GM21737 (cell line): ENCODE measurements around the gene SMG1.

Experiments
- ATAC-seq: cut with Tn5 transposase; IDR thresholded peaks from one replicate; pipeline ENCODE4 v1.9.1; 2021; ENCODE audit warnings: mild to moderate bottlenecking, moderate library complexity; ENCODE audit not compliant: unreplicated experiment

SMG1 gene

GRCh38 chr16:18855196-18855595, 71.0 kb downstream of the SMG1 start:
- ATAC-seq: no peak

GRCh38 chr16:18853694-18854093, 72.5 kb downstream of the SMG1 start:
- no peak for ATAC-seq

GRCh38 chr16:18852647-18853046, 73.6 kb downstream of the SMG1 start:
- no peak for ATAC-seq

GRCh38 chr16:18846416-18846815, 79.8 kb downstream of the SMG1 start:
- no peak for ATAC-seq

- ATAC-seq: no peak
Observed at GRCh38 chr16:18842565-18842964, 83.6 kb downstream of the SMG1 start.

GRCh38 chr16:18841833-18842525, 84.2 kb downstream of the SMG1 start:
- ATAC-seq: no peak

GRCh38 chr16:18839555-18839954, 86.7 kb downstream of the SMG1 start:
- no peak for ATAC-seq

- ATAC-seq: no peak
Observed at GRCh38 chr16:18836702-18837101, 89.5 kb downstream of the SMG1 start.

- ATAC-seq: no peak
Observed at GRCh38 chr16:18834864-18835263, 91.3 kb downstream of the SMG1 start.

GRCh38 chr16:18833707-18834505, 92.3 kb downstream of the SMG1 start:
- no peak for ATAC-seq

GRCh38 chr16:18832613-18833012, 93.6 kb downstream of the SMG1 start:
- no peak for ATAC-seq

- ATAC-seq: no peak
Observed at GRCh38 chr16:18832006-18832405, 94.2 kb downstream of the SMG1 start.

- ATAC-seq: no peak
Observed at GRCh38 chr16:18829251-18829650, 97.0 kb downstream of the SMG1 start.

GRCh38 chr16:18827890-18828289, 98.3 kb downstream of the SMG1 start:
- ATAC-seq: no peak

GRCh38 chr16:18816286-18816685, 109.9 kb downstream of the SMG1 start:
- no peak for ATAC-seq

GRCh38 chr16:18811925-18812324, 114.3 kb downstream of the SMG1 start:
- no peak for ATAC-seq

GRCh38 chr16:18809165-18809564, 117.0 kb downstream of the SMG1 start:
- ATAC-seq: no peak

GRCh38 chr16:18805257-18805773, 120.9 kb downstream of the SMG1 start:
- ATAC-seq: no peak

GRCh38 chr16:18804540-18804939, 121.7 kb downstream of the SMG1 start:
- no peak for ATAC-seq

GRCh38 chr16:18803569-18804462, 122.4 kb downstream of the SMG1 start:
- no peak for ATAC-seq

GRCh38 chr16:18802767-18803343, 123.4 kb downstream of the SMG1 start:
- ATAC-seq: no peak
